ENCODE data around the gene MARS1. TPM values are rescaled to one million over a fixed set of nuclear protein-coding genes. Genes with fewer than 3 reads are reported as not detected.

MARS1 gene
- total RNA-seq, 1 donor: 158 TPM

- DNase-seq (ENCODE audit: low read depth): no peak
- no peak for TF ChIP-seq CTCF (IDR thresholded peaks at IDR 0.05; ENCODE audit: insufficient read depth, low read depth, low read length)
- no peak overlapping the region for H3K4me3 ChIP-seq (ENCODE audit: low read depth, low read length)
Observed at GRCh38 chr12:57467212-57467874, 20.5 kb upstream of the MARS1 start.

GRCh38 chr12:57467915-57468314 lies 20.0 kb upstream of the MARS1 start:
- no peak for TF ChIP-seq CTCF (IDR thresholded peaks at IDR 0.05; ENCODE audit: insufficient read depth, low read depth, low read length)
- no peak overlapping the region for H3K4me3 ChIP-seq (ENCODE audit: low read depth, low read length)
- no peak for DNase-seq (ENCODE audit: low read depth)

- TF ChIP-seq CTCF (IDR thresholded peaks at IDR 0.05; ENCODE audit: insufficient read depth, low read depth, low read length): no peak
- DNase-seq (ENCODE audit: low read depth): no peak
- H3K4me3 ChIP-seq (ENCODE audit: low read depth, low read length): no peak overlapping the region
Observed at GRCh38 chr12:57469296-57470164, 18.3 kb upstream of the MARS1 start.

GRCh38 chr12:57470286-57470969 lies 17.4 kb upstream of the MARS1 start:
- TF ChIP-seq CTCF (IDR thresholded peaks at IDR 0.05; ENCODE audit: insufficient read depth, low read depth, low read length): no peak
- H3K4me3 ChIP-seq (ENCODE audit: low read depth, low read length): no peak overlapping the region
- no peak for DNase-seq (ENCODE audit: low read depth)

- DNase-seq (ENCODE audit: low read depth): no peak
- no peak for TF ChIP-seq CTCF (IDR thresholded peaks at IDR 0.05; ENCODE audit: insufficient read depth, low read depth, low read length)
- no peak overlapping the region for H3K4me3 ChIP-seq (ENCODE audit: low read depth, low read length)
Observed at GRCh38 chr12:57470970-57471656, 16.8 kb upstream of the MARS1 start.

GRCh38 chr12:57471661-57472060 lies 16.2 kb upstream of the MARS1 start:
- no peak for DNase-seq (ENCODE audit: low read depth)
- no peak overlapping the region for H3K4me3 ChIP-seq (ENCODE audit: low read depth, low read length)
- no peak for TF ChIP-seq CTCF (IDR thresholded peaks at IDR 0.05; ENCODE audit: insufficient read depth, low read depth, low read length)

All from fibroblast of villous mesenchyme (primary cell).